ENCODE measurements around the gene PLK5.

GRCh38 chr19:1487576-1488281, 36.1 kb upstream of the PLK5 start:
- TF ChIP-seq CTCF (IDR thresholded peaks at IDR 0.05; ENCODE audit: low read depth, low read length, missing input control) (no peak), SP1 (IDR thresholded peaks at IDR 0.05) (no peak), ATF3 (IDR thresholded peaks at IDR 0.05) (no peak), REST (IDR thresholded peaks at IDR 0.05) (no peak), GABPA (IDR thresholded peaks at IDR 0.05 in 1 of 2, conservative IDR thresholded peaks at IDR 0.05 in 1 of 2) (no peak), YY1 (IDR thresholded peaks at IDR 0.05) (no peak), HNF4A (conservative IDR thresholded peaks at IDR 0.05) (no peak), RAD21 (IDR thresholded peaks at IDR 0.05) (no peak)
